Skeletal muscle satellite cell (primary cell): ENCODE data around the gene GREB1L. TPM values are rescaled to one million over a fixed set of nuclear protein-coding genes. Genes with fewer than 3 reads are reported as not detected.
"Not testable (repeated sequence)": the region's sequence is repeated elsewhere in the genome, so short reads cannot be mapped to it uniquely, and the experiment has no call there.

ENCODE experiments used
- H3K27me3 ChIP-seq: 2 replicates; pipeline ENCODE4 v1.7.0; 2013; ENCODE audit warnings: low read length; ENCODE audit not compliant: control insufficient read depth, insufficient read depth
- H3K36me3 ChIP-seq: 2 replicates; pipeline ENCODE4 v1.7.0; 2013; ENCODE audit warnings: mild to moderate bottlenecking, control low read depth, low read length; ENCODE audit not compliant: insufficient read depth
- H3K4me1 ChIP-seq: 2 replicates; pipeline ENCODE4 v1.7.0; 2013; ENCODE audit warnings: low read length; ENCODE audit not compliant: control insufficient read depth, insufficient read depth
- H3K4me2 ChIP-seq: 2 replicates; pipeline ENCODE4 v1.7.0; 2013; ENCODE audit warnings: mild to moderate bottlenecking, low read length
- H3K4me3 ChIP-seq: 2 replicates; pipeline ENCODE4 v1.7.0; 2013; ENCODE audit warnings: low read length
- H3K9ac ChIP-seq: 2 replicates; pipeline ENCODE4 v1.7.0; 2013; ENCODE audit warnings: mild to moderate bottlenecking, low read depth, low read length, moderate library complexity
- H3K9me3 ChIP-seq: replicated peaks from 2 replicates; pipeline ENCODE4 v1.7.0; 2013; ENCODE audit warnings: mild to moderate bottlenecking, control low read depth, low read length
- total RNA-seq: library from RNA; depleted of rRNA; stranded (reverse); fragments of >200 nt; gene quantifications from 2 replicates; pipeline ENCODE4 v1.2.3, GENCODE V29; 2012; rRNA removed

The GREB1L gene
- 6.3 and 8.3 TPM in 2 replicates for total RNA-seq

- peak within 1 kb of the TSS; percentile 96 for H3K4me2 ChIP-seq
- H3K4me1 ChIP-seq, result peaks cover 14% of the 10 kb centered on the region
- no peaks in the 10 kb centered on the region for H3K36me3 ChIP-seq
- H3K9ac ChIP-seq, result peak within 1 kb of the TSS; percentile 68
- peaks cover 34% of the 10 kb centered on the region for H3K27me3 ChIP-seq
- peak within 1 kb of the TSS; percentile 83 for H3K4me3 ChIP-seq
- no peaks in the 10 kb centered on the region for H3K9me3 ChIP-seq
Measured at GRCh38 chr18:21242141-21242779, at the start of gene GREB1L. Gene GREB1L (plus strand): TSS chr18:21242232. CDS start chr18:21383519, 141,287 bp downstream.

GRCh38 chr18:21192308-21192624 is 49.8 kb upstream of the GREB1L start:
- Histone ChIP-seq H3K9me3 (no peaks in the 10 kb centered on the region), H3K4me2 (no peak overlapping the region), H3K4me1 (no peaks in the 10 kb centered on the region), H3K9ac (no peak overlapping the region), H3K27me3 (peaks cover 6% of the 10 kb centered on the region), H3K4me3 (no peak overlapping the region), H3K36me3 (no peaks in the 10 kb centered on the region)

GRCh38 chr18:21194871-21195771 is 46.9 kb upstream of the GREB1L start:
- Histone ChIP-seq H3K9me3 (no peaks in the 10 kb centered on the region), H3K27me3 (peaks cover 16% of the 10 kb centered on the region), H3K36me3 (no peaks in the 10 kb centered on the region), H3K4me2 (peak overlapping the region; percentile 15), H3K4me3 (no peak overlapping the region), H3K9ac (peak overlapping the region; percentile 10), H3K4me1 (no peaks in the 10 kb centered on the region)

DNA sequence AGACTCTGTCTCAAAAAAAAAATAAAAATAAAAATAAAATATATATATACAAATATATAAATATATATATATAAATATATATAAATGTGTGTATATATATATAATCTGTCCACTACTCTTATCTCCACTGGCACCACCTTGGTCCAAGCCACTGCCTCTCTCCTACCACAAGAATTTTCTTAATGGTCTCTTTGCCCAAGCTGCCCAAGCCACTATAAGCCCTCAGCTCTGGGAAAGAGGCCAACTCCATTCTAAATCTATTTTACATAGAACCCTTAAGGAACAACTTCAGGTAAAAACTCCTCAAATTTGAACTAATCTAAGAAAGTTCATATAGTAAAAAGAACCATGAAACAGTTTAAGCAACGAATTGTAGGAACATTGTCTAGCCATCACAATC is 45.6 kb upstream of the GREB1L start:
- Histone ChIP-seq H3K9ac (no peak overlapping the region), H3K36me3 (no peaks in the 10 kb centered on the region), H3K4me3 (no peak overlapping the region), H3K27me3 (peaks cover 16% of the 10 kb centered on the region), H3K4me1 (no peaks in the 10 kb centered on the region), H3K4me2 (no peak overlapping the region), H3K9me3 (no peaks in the 10 kb centered on the region)

GRCh38 chr18:21203126-21203525 is 38.9 kb upstream of the GREB1L start:
- no peak overlapping the region for H3K9ac ChIP-seq
- peaks cover 3% of the 10 kb centered on the region for H3K27me3 ChIP-seq

GRCh38 chr18:21203542-21204241 is 38.3 kb upstream of the GREB1L start:
- no peak overlapping the region for H3K4me2 ChIP-seq

More at GRCh38 chr18:21203126-21203525, 38.9 kb upstream of the GREB1L start:
- no peak overlapping the region for H3K4me3 ChIP-seq
- no peaks in the 10 kb centered on the region for H3K36me3 ChIP-seq
- H3K4me2 ChIP-seq, result no peak overlapping the region
- H3K9me3 ChIP-seq, result peaks cover 3% of the 10 kb centered on the region
- H3K4me1 ChIP-seq, result no peaks in the 10 kb centered on the region

GRCh38 chr18:21205695-21206094 is 36.3 kb upstream of the GREB1L start:
- Histone ChIP-seq H3K9ac (no peak overlapping the region), H3K4me3 (no peak overlapping the region), H3K4me1 (no peaks in the 10 kb centered on the region), H3K9me3 (peaks cover 3% of the 10 kb centered on the region), H3K36me3 (no peaks in the 10 kb centered on the region), H3K27me3 (no peaks in the 10 kb centered on the region), H3K4me2 (no peak overlapping the region)

More at GRCh38 chr18:21203542-21204241, 38.3 kb upstream of the GREB1L start:
- Histone ChIP-seq H3K27me3 (peaks cover 3% of the 10 kb centered on the region), H3K4me3 (no peak overlapping the region), H3K9me3 (peaks cover 3% of the 10 kb centered on the region), H3K4me1 (no peaks in the 10 kb centered on the region), H3K9ac (no peak overlapping the region), H3K36me3 (no peaks in the 10 kb centered on the region)

- Histone ChIP-seq H3K4me2 (no peak overlapping the region), H3K9me3 (no peaks in the 10 kb centered on the region), H3K27me3 (peaks cover 3% of the 10 kb centered on the region), H3K9ac (no peak overlapping the region), H3K36me3 (no peaks in the 10 kb centered on the region), H3K4me3 (no peak overlapping the region), H3K4me1 (no peaks in the 10 kb centered on the region)
Measured at GRCh38 chr18:21210278-21210677, 31.8 kb upstream of the GREB1L start.

GRCh38 chr18:21210784-21211183 is 31.2 kb upstream of the GREB1L start:
- Histone ChIP-seq H3K4me3 (no peak overlapping the region), H3K9ac (no peak overlapping the region), H3K4me2 (no peak overlapping the region), H3K4me1 (no peaks in the 10 kb centered on the region), H3K27me3 (peaks cover 3% of the 10 kb centered on the region), H3K36me3 (no peaks in the 10 kb centered on the region), H3K9me3 (no peaks in the 10 kb centered on the region)

DNA sequence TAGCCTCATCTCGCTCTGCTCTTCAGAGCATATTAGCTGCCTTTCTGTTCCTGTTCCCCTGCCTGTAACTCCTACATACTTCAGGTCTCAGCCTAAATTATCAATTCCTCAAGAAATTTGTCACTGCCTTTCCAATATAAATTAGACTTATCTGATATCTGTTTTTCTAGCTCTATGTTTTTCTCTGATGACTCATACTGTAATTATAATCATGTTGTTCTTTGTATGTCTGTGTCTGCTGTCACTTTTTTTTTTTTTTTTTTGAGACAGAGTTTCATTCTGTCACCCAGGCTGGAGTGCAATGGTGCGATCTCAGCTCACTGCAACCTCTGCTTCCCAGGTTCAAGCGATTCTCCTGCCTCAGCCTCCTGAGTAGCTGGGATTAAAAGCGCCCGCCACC is 27.6 kb upstream of the GREB1L start:
- not testable (repeated sequence) for H3K9ac ChIP-seq, H3K36me3 ChIP-seq, H3K4me2 ChIP-seq, H3K9me3 ChIP-seq, H3K4me1 ChIP-seq, H3K27me3 ChIP-seq, H3K4me3 ChIP-seq

DNA sequence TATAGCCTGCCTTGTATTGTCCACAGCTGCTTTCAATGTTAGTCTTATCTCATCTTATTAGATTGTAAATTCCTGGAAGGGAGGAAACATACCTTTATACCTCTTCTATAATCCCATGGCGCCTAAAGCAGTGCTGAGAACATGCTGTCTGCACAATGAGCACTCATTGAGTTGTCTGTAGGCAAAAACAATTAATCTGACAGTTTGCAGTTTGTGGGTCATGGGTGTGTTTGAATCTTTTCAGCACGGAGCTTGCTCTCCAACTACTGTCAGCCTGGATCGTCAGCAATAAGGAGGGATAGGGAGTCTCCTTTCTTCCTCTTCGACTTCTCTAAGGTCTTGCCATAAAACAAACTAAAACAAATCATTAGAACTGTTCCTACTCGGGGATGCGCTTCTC is 26.5 kb upstream of the GREB1L start:
- Histone ChIP-seq H3K36me3 (no peaks in the 10 kb centered on the region), H3K9ac (no peak overlapping the region), H3K4me3 (no peak overlapping the region), H3K4me2 (no peak overlapping the region), H3K4me1 (no peaks in the 10 kb centered on the region), H3K9me3 (no peaks in the 10 kb centered on the region), H3K27me3 (peaks cover 3% of the 10 kb centered on the region)
